Astrocyte (in vitro differentiated cells and primary cell): ENCODE data around the gene DCUN1D2. TPM values are rescaled to one million over a fixed set of nuclear protein-coding genes. Genes with fewer than 3 reads are reported as not detected.

Source experiments
- DNase-seq: peaks from one replicate; pipeline ENCODE4 v3.0.0-alpha.2; 2010; ENCODE audit warnings: low read depth
- FAIRE-seq: peaks from 2 replicates; lab custom pipeline; 2011; peaks lifted over from hg19 to GRCh38; lab: Jason Lieb, UNC
- H2AFZ ChIP-seq: 2 replicates; pipeline ENCODE4 v1.6.0; 2012; ENCODE audit warnings: low read depth, low read length, inconsistent platforms
- H3K27ac ChIP-seq: 2 replicates; pipeline ENCODE4 v1.5.1; 2011; ENCODE audit warnings: low read depth, low read length, inconsistent platforms
- H3K27me3 ChIP-seq: 2 replicates; pipeline ENCODE4 v1.6.0; 2011; ENCODE audit warnings: low read length, inconsistent platforms; ENCODE audit not compliant: insufficient read depth
- H3K36me3 ChIP-seq: 2 replicates; pipeline ENCODE4 v1.5.1; 2011; ENCODE audit warnings: low read length, inconsistent platforms; ENCODE audit not compliant: insufficient read depth
- H3K4me1 ChIP-seq: 2 replicates; pipeline ENCODE4 v1.5.1; 2011; ENCODE audit warnings: low read length, inconsistent platforms; ENCODE audit not compliant: insufficient read depth
- H3K4me2 ChIP-seq: 2 replicates; pipeline ENCODE4 v1.6.0; 2012; ENCODE audit warnings: low read length, inconsistent platforms
- H3K4me3 ChIP-seq: 2 replicates; pipeline ENCODE4 v1.5.1; 2011; ENCODE audit warnings: low read depth, mild to moderate bottlenecking, low read length, inconsistent platforms; ENCODE audit not compliant: insufficient read depth
- H3K79me2 ChIP-seq: 2 replicates; pipeline ENCODE4 v1.6.0; 2012; ENCODE audit warnings: mild to moderate bottlenecking, low read length, inconsistent platforms; ENCODE audit not compliant: insufficient read depth
- H3K9ac ChIP-seq: 2 replicates; pipeline ENCODE4 v1.6.0; 2012; ENCODE audit warnings: mild to moderate bottlenecking, low read length, inconsistent platforms
- H3K9me3 ChIP-seq: 2 replicates; pipeline ENCODE4 v1.5.1; 2012; ENCODE audit warnings: low read depth, mild to moderate bottlenecking, low read length, inconsistent platforms; ENCODE audit not compliant: insufficient read depth
- H4K20me1 ChIP-seq: 2 replicates; pipeline ENCODE4 v1.6.0; 2012; ENCODE audit warnings: low read length, inconsistent platforms; ENCODE audit not compliant: insufficient read depth
- H3K27ac Mint-ChIP-seq: one replicate; pipeline ENCODE4 v1.8.0; 2021; ENCODE audit warnings: mild to moderate bottlenecking, mixed read lengths; ENCODE audit not compliant: unreplicated experiment
- H3K27me3 Mint-ChIP-seq: one replicate; pipeline ENCODE4 v1.8.0; 2021; ENCODE audit warnings: low read depth, mixed read lengths; ENCODE audit not compliant: unreplicated experiment
- H3K36me3 Mint-ChIP-seq: one replicate; pipeline ENCODE4 v1.8.0; 2021; ENCODE audit warnings: low read depth, mixed read lengths; ENCODE audit not compliant: unreplicated experiment
- H3K4me1 Mint-ChIP-seq: one replicate; pipeline ENCODE4 v1.8.0; 2021; ENCODE audit warnings: low read depth, mixed read lengths; ENCODE audit not compliant: unreplicated experiment
- H3K4me3 Mint-ChIP-seq: one replicate; pipeline ENCODE4 v1.8.0; 2021; ENCODE audit warnings: mild to moderate bottlenecking, moderate library complexity, mixed read lengths; ENCODE audit not compliant: unreplicated experiment
- H3K9me3 Mint-ChIP-seq: one replicate; pipeline ENCODE4 v1.8.0; 2021; ENCODE audit warnings: mild to moderate bottlenecking, mixed read lengths; ENCODE audit not compliant: unreplicated experiment
- CTCF ChIP-seq: IDR thresholded peaks from 2 replicates; pipeline ENCODE4 v1.5.1; 2011; ENCODE audit warnings: low read depth, mild to moderate bottlenecking, inconsistent platforms, low read length, moderate library complexity; ENCODE audit not compliant: insufficient read depth
- EZH2 ChIP-seq: IDR thresholded peaks from 2 replicates; pipeline ENCODE4 v1.6.1; 2012; ENCODE audit warnings: mild to moderate bottlenecking, low read length, inconsistent platforms; ENCODE audit not compliant: insufficient read depth
- total RNA-seq: library from RNA; stranded (reverse); gene quantifications from 2 replicates; pipeline ENCODE4 v1.2.1, GENCODE V29; 2021

Gene DCUN1D2
- total RNA-seq, 1 donor from 2014 or later: 16.3 TPM

- H2AFZ ChIP-seq: no peak overlapping the region
- H3K9me3 Mint-ChIP-seq: no peaks in the 10 kb centered on the region
- H3K27ac ChIP-seq: no peak overlapping the region
These were observed 57.1 kb downstream of the DCUN1D2 start for GRCh38 chr13:113433391-113433916.

GRCh38 chr13:113432506-113433270 lies 57.8 kb downstream of the DCUN1D2 start:
- Mint-ChIP-seq H3K4me1 (peaks cover 3% of the 10 kb centered on the region), H3K36me3 (peaks cover 9% of the 10 kb centered on the region), H3K27me3 (peaks cover 3% of the 10 kb centered on the region), H3K4me3 (no peak overlapping the region), H3K9me3 (no peaks in the 10 kb centered on the region), H3K27ac (no peak overlapping the region)
- no peaks in the 10 kb centered on the region for H4K20me1 ChIP-seq
- H3K9ac ChIP-seq: no peak overlapping the region
- H3K4me1 ChIP-seq: no peaks in the 10 kb centered on the region
- no peak overlapping the region for H3K4me3 ChIP-seq
- H3K79me2 ChIP-seq: no peaks in the 10 kb centered on the region
- DNase-seq (no peak), FAIRE-seq (no peak)
- H3K4me2 ChIP-seq: no peak overlapping the region
- H3K36me3 ChIP-seq: no peaks in the 10 kb centered on the region
- H3K27me3 ChIP-seq: no peaks in the 10 kb centered on the region
- H3K9me3 ChIP-seq: no peaks in the 10 kb centered on the region
- H3K27ac ChIP-seq: no peak overlapping the region
- no peak overlapping the region for H2AFZ ChIP-seq
- TF ChIP-seq EZH2 (no peak), CTCF (no peak)

More at GRCh38 chr13:113433391-113433916, 57.1 kb downstream of the DCUN1D2 start:
- H3K36me3 ChIP-seq: no peaks in the 10 kb centered on the region
- no peaks in the 10 kb centered on the region for H3K79me2 ChIP-seq
- H3K9ac ChIP-seq: no peak overlapping the region
- H3K4me3 ChIP-seq: no peak overlapping the region
- Mint-ChIP-seq H3K36me3 (peaks cover 9% of the 10 kb centered on the region), H3K4me3 (no peak overlapping the region), H3K27ac (no peak overlapping the region), H3K4me1 (no peaks in the 10 kb centered on the region), H3K27me3 (peaks cover 3% of the 10 kb centered on the region)
- no peaks in the 10 kb centered on the region for H3K4me1 ChIP-seq
- FAIRE-seq: no peak
- no peak for TF ChIP-seq EZH2
- TF ChIP-seq CTCF: no peak
- no peak overlapping the region for H3K4me2 ChIP-seq
- H3K27me3 ChIP-seq: no peaks in the 10 kb centered on the region
- H4K20me1 ChIP-seq: no peaks in the 10 kb centered on the region
- H3K9me3 ChIP-seq: no peaks in the 10 kb centered on the region
- no peak for DNase-seq

GRCh38 chr13:113431171-113431570 lies 59.3 kb downstream of the DCUN1D2 start:
- TF ChIP-seq EZH2: no peak
- no peak for TF ChIP-seq CTCF
- Histone ChIP-seq H3K4me3 (no peak overlapping the region), H3K4me2 (no peak overlapping the region), H3K79me2 (no peaks in the 10 kb centered on the region), H3K36me3 (no peaks in the 10 kb centered on the region), H3K9ac (no peak overlapping the region), H3K27ac (no peak overlapping the region), H4K20me1 (no peaks in the 10 kb centered on the region), H3K4me1 (no peaks in the 10 kb centered on the region), H3K27me3 (no peaks in the 10 kb centered on the region), H2AFZ (no peak overlapping the region), H3K9me3 (no peaks in the 10 kb centered on the region)
- H3K9me3 Mint-ChIP-seq: no peaks in the 10 kb centered on the region
- DNase-seq: no peak
- no peak overlapping the region for H3K27ac Mint-ChIP-seq
- H3K4me3 Mint-ChIP-seq: no peak overlapping the region
- H3K27me3 Mint-ChIP-seq: peaks cover 5% of the 10 kb centered on the region
- FAIRE-seq: no peak
- H3K4me1 Mint-ChIP-seq: peaks cover 6% of the 10 kb centered on the region
- peaks cover 9% of the 10 kb centered on the region for H3K36me3 Mint-ChIP-seq
